Measurements from ENCODE around the gene LOXL3.
A peak's percentile ranks its signal among the peaks of the same experiment; 100 is the strongest.

The LOXL3 gene

DNA sequence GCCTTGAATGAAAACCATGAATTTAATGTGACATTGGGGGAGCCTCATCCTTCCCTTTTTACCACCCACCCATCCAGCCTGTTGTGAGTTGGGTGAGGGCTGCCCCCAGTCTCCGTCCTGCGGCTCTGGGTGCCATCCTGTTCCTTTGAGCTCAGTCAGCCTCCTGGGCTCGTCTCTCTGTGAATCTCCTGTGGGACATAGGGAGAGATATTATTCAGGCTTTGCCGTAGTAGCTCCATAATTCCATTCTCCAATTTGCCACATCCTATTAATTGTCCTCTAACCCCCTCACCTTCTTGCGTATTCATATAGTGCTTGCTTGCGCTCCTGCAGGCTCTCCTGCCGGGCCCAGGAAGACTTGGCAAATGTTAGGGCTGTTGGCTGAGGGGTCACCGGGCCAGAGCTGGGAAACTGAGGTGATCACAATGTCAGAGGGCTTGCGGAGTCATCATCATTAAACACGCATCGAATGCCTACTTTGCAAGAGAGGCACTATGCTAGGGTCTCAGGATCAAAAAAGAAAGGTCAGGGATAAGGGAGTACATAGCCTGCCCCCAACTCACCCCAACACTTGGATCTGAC is 27.0 kb downstream of the LOXL3 start:
- DNase-seq = no peak

DNA sequence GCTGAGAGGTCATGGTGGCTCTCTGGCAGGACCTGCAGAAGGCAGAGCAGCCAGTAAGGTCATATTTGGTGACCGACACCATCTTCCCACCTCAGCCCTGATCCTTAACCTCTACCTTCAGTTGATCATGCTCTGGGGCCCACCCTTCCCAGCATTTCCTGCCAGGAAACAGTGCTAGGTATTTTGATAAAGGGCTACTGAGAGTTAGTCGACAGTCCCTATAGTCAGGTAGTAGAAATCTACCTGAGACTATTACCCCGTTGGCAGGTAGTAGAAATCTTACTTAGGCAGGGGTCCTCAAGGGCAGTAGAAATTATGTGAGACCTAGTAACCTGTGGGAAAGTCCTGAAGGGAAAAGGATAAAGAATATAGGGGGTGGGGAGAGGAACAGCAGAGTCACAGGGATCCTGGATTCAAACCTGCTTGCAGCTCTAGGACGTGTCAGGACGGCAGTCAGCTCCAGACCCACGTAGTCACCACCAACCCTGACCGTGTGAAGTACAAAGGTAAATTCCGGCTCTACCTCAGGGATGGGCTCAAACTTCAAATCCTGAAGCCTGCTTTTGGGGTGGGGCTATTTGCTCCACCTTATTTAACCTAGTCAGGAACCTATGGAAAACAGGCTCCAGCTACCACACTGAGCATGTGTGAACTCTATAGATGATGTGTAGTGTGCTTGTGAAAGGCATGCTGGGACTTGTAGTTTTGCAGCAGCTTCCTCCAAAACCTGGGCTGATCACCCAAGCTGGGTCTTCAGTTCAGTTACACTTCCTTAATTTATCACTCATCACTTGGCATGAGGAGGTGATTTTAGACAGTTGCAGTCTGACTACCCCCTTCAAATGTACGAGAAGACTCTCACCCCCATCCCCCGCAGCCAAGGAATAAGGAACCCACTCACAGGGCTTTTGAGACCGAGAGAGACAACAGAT is 27.8 kb downstream of the LOXL3 start, which contains the start of gene DQX1:
Gene DQX1 (minus strand): TSS at position 515 of the 932 bp plus-strand sequence. CDS start 502 bp downstream, at position 13.
- peak; percentile 42 for DNase-seq

DNA sequence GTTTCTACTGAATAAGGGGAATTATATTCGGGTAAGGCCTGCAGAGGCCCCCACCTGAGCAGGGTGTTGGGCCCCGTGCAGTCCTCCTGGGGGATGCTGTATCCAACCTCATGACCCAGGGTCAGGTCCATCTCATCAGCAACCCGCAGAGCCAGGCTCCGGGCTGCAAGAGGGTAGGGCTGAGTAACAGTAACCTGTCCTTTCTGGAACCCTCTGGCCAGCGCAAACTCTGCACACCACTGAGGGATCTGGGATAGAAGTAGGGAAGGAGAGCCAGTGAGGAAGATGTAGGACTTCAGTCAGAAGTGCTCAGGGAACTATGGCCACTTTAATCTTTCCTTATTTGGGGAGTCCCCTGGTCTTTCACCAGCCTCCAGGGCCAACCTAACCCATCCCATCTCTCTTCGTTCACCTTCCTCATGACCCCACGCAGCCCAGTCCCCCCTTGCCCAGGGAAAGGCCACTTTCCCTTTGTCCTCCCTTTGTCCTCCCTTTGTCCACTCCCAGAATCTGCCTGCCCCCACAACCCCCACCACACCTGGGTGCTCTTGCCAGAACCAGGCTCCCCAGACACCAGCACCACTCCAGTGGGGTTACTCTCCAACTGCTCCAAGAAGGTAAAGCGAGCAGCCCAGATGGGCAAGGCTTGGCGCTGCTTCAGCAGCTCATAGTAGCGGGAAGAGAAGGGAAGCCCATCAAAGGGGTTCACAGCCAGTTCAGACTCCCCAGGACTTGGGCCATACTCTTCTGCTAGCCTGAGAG is 28.6 kb downstream of the LOXL3 start:
- no peak for DNase-seq

DNA sequence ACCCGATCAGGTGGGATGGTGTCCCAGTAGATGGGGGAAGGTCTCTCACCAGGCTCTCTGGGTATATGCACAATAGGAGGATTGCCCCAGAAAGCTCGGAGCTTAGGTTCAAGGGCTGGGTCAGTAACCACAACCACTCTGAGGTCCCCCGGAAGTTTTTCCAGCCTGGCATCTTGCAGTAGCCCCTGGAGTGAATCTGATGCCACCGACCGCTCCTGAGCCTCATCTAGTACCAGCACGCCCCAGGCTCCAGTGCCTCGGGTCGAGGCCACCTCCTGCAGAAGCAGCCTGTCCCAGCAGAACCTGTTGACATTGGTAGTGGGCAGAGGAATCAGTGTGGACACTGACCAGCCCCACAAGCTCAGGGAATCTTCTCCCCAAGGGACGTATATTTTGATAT is 29.7 kb downstream of the LOXL3 start:
- DNase-seq = no peak

DNA sequence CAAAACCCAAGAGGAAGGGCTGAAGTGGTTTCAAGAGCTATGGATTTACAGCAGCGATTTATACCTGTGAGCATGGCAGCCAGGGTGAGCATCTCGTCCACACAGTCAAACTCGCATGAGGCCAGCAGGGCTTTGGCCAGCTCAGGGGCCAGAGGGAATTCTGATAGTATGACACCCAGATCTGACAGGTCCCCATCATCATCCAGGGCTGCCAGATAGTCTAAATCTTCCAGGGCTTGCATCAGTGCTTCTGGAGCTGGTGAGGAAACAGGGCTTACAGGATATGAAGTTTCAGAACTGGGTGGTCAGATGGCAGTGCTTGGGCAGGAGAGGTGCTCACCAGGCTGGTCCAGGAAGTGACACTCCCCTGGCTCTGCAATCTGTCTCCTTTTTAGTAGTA is 31.2 kb downstream of the LOXL3 start:
- no peak for DNase-seq

DNA sequence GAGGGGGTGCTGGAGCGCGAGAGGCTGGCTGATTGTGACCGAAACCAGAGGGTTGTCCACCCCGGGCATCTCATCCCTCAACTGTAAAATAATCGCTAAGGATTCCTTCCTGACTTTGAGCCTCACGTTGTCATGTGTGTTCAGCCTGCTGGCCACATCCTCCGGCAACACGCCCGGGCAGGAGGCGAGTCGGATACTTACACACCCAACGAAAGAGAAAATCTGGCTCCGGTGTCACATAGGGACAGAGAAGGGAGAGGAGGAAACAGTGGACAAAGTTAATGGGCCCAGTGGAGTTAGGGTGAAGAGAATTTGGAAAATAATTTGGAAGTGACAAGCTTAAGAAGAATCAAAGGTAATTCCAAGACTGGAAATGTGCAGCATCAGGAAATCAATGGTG is 37.1 kb downstream of the LOXL3 start:
- DNase-seq = no peak

DNA sequence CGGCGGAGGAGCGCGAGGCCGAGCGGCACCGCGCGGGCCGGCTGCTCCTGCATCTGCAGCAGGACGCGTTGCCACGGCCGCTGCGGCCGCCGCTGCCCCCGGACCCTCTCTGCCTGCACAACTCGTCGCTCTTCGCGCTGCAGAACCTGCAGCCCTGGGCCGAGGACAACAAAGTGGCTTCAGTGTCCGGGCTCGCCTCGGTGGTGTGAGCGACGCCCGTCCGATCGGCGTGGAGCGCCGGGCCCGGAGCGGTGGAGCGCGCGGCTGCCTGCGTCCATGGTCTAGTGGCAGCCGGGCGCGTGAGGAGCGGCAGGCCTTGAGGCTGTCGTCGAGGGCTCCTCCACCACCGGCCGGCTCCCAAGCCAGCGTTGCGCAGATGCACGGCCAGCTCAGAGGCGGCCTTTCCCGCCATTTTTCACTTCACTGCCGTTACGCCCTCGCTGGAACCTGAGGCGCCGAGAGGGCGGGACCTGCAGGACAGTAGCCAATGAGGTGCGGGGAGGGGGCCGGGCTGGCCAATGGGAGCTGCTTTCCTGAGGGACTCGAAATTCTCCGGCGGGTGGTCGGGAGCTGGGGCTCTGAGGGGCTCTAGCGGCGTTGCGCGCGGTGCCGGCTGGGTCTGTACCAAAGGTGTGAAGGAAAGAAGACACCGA is 37.6 kb downstream of the LOXL3 start:
- peak; percentile 67 for DNase-seq

DNA sequence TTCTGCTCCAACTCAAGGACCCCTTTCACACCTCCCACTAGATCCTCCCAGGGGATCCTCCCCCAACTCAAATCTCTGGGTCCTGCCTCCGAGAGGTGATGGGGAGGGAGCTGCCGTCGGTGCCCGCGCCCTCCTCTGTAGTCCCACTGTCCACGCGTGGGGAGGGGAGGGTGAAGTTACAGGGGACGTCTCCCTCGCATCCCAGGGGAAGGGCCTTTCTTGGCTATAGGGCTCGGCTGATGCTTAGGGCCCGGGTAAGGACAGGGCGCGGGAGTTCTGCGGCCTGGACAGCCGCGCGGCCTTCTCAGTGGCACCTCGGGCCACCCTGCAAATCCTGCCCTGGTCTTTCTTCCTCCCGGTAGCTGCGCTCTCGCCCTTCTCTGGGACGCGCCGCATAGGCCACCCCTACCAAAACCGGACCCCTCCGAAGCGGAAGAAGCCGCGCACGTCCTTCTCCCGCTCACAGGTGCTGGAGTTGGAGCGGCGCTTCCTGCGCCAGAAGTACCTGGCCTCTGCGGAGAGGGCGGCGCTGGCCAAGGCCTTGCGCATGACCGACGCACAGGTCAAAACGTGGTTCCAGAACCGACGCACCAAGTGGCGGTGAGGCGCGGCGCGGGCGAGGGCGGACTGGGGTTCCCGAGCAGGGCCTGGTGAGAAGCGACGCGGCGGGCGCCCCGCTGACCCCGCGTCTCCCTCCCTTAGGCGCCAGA is 38.3 kb downstream of the LOXL3 start:
- DNase-seq = no peak

DNA sequence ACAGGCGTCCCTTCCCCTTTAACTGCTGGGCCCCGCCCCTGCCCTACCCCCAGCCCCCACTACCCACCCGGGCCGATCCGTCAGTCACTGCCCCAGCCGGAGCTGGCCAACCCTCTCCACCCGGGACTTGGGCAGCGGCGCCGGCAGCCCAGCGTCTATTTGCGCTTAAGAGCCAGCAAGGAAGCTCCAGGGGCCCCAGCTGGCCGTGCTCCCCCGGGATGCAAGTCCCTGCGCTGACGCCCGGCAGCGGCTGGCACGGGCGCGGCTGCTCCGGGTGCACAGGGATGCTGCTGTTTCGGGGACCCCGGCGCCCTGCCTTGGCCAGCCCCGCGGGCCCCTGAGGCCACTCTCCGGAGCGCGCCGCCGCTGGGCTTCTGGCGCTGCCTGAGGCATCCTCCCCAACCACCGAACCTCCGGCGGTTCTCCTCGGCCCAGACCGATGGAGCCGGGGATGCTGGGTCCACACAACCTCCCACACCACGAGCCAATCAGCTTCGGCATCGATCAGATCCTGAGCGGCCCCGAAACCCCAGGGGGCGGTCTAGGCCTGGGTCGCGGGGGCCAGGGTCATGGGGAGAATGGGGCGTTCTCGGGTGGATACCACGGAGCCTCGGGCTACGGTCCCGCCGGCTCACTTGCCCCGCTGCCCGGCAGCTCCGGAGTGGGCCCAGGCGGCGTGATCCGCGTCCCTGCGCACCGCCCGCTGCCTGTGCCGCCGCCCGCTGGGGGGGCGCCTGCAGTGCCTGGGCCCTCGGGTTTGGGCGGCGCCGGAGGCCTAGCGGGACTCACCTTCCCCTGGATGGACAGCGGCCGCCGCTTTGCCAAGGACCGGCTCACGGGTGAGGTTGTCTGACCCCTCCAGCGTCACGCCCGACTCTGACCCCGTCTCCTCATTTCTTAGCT is 39.1 kb downstream of the LOXL3 start, which contains the start of gene TLX2:
Gene TLX2 (plus strand): TSS at position 83 of the 903 bp plus-strand sequence. CDS start 357 bp downstream, at position 440.
- DNase-seq = no peak

DNA sequence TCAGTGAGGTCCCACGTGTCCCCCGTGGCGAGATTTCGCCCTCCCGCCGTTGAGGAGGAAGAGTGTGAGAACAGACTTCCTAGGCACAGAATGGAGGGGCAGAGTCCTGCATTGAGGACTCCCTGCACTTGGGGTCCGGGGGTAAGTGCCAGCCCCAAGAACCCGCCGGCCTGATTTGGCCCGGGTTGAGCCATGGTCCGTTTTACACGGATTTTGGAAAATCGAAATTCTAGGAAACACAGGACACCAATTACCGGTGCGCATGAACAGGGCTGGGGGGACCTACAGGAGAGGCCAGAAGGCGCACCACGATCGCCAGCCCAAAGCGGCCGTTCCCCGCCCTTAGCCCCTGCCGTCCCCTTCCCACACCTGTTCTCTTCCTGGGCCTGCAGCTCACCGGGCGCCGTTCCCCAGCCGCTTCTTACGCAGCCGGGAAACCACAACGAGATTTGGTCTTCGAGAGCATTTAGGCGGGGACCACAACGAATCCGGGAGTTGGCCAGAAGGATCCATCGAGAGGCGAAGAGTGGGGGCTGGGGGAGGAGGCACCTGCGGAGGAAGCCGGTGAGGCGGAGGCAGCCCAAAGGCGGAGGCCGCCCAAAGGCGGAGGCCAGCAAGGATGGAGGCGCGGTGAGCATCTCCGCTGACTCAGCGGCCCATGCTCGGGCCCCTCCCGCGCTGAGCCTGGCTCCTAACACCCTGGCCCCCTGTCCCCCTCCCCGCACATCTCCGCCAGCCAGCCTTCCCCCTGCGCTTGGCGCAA is 40.0 kb downstream of the LOXL3 start:
- no peak for DNase-seq

DNA sequence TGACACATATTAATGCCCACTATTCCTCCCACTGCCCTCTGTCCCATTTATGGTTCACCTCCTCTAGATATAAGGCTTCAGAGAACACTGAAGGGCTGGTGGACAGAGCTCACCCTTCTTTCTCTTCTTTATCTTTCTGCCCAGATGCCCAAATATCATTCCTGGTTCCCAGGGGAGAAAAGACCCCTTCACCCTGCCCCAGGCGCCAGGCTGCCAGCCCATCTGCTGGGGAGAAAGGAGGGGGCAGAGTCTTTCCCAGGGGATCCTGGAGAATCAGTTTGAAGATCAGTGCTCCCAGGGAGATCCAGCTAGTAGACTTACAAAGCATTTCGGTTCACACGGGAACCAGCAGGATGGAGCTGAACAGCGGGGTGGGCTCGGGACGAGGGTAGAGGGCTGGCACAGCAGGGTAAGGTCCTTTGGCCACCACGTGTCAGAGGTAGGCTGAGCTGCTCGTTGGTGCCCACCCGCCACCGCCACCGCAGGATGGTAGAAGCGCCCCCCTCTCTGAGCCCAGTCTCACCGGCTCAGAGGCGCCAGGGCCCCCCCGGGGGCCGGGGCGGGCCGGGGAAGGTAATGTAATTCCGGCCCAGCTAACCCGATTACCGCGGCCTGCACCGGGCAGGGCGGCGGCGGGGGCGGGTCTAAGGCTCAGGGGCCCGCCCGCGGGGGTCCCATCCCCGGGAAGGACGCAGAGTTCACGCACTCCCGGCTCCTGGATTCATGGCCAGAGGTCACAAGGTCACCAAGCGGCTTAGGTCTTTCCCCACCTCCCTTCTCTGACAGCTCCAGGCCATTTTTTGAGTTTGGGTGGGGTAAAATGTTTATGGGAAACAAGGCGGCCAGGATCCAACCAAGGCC is 40.8 kb downstream of the LOXL3 start:
- no peak for DNase-seq

DNA sequence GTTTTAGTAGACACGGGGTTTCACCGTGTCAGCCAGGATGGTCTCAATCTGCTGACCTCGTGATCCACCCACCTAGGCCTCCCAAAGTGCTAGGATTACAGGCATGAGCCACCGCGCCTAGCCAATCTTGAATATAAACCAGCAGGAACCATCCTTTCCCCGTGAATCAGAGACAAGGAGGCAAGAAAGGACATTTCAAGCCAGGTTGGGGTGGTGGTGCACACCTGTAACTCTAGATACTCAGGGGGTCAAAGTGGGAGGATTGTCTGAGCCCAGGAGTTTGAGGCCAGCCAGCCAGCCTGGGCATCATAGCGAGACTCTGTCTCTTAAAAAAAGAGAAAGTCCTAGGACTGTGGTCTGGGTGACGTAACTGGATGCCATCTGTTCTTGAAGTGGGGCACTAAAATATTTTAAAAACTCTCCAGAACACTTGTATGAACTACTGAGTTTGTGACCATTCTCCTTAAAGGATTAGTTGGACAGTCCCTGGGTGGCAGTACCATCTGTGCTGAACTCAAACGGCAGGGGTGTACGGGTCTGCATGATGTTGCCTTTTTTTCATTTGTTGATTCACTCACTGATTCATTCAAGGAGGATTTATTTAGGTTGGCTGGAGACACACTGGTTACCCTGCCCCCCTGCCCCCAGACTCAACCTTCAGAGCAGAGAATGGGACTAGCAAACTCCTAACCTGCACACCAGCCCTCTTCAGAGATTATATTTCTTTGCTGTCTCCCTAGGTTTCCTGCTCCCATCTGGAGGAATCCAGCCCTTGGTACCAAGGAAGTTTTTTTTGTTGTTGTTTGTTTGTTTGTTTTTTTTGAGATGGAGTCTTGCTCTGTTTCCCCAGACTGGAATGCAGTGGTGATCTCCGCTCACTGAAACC is 42.4 kb downstream of the LOXL3 start:
- peak; percentile 47 for DNase-seq

DNA sequence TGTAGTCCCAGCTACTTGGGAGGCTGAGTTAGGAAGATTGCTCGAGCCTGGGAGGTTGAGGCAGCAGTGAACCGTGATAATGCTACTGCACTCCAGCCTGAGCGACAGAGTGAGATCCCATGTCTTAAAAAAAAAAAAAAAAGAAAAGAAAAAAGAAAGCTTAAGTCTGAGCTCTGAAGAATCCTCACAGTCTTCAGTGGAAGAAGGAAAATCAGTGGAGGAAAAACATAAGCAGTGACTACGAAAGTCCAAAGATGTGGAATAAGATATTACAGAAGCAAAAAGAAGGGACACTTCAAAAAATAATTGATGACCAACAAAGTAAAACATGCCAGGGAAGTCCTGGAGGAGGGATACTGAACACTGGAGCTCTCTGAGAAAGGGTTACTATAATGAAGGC is 43.5 kb downstream of the LOXL3 start:
- no peak for DNase-seq

DNA sequence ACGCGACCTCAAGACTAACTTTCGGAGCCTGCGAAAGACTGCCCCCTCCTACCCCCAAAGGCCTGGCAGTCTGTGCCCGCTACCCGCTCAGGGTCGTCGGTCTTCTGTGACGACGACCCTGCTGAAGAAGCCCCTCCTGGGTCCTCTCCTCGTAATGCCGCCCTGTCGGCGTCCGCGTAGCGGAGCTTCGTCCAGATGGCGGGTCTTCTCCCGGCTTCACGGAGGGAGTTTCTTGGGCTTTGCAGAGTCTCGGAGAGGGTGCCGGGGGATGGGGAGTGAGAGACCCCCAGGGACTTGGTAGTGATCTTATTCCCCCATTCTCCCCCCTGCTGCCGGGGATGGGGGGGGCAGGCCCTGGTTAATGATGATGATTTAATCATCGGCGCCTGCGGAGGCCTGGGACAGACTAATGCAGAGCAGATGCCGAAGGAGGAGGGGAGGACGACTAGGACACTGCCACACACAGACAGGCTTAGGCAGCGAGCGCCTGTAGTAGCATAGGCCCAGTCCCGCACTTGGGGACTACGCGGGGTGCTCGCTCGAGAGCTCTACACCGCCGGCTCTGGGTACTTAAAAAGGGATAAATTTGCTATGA is 45.7 kb downstream of the LOXL3 start:
- peak; percentile 94 for DNase-seq

DNA sequence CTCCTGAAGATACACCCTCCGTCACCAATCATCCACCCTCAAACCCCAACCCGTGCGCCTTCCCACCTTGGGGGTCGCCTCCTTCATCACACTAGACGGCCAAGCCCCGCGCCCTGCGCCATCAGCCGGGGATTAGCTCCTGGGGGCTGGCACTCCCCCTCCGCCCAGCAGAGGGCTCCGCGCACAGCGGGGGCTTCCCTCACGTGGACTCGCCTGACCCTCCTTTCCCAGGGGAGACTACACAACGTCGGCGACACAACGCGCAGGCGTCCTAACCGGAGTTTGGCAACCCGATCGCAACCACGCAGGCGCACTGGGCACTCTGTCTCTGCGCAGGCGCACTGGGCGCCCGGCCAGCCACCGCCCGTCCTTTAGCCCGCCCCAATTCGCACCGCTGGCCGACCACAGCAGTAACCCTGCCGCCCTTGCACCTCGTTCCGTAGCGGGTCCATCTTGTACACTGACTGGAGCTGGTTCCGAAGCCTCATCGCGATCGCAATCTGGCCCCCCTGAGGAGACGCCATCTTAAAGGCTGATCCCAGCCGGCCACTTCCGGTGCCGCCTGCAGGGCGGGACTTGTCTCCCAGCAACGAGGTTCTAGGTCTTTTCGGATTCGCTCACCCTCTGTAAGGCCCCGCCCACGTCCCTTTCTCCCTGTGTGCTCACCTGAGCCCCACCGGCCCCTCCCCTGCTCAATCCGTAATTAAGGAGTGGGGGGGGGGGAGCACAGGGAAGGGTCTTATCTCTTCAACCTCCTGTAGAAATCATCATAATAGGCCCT is 46.4 kb downstream of the LOXL3 start, which contains the start of gene PCGF1:
Gene PCGF1 (minus strand): TSS at position 551 of the 781 bp plus-strand sequence. CDS start 27 bp downstream, at position 524.
- DNase-seq = peak; percentile 99

DNA sequence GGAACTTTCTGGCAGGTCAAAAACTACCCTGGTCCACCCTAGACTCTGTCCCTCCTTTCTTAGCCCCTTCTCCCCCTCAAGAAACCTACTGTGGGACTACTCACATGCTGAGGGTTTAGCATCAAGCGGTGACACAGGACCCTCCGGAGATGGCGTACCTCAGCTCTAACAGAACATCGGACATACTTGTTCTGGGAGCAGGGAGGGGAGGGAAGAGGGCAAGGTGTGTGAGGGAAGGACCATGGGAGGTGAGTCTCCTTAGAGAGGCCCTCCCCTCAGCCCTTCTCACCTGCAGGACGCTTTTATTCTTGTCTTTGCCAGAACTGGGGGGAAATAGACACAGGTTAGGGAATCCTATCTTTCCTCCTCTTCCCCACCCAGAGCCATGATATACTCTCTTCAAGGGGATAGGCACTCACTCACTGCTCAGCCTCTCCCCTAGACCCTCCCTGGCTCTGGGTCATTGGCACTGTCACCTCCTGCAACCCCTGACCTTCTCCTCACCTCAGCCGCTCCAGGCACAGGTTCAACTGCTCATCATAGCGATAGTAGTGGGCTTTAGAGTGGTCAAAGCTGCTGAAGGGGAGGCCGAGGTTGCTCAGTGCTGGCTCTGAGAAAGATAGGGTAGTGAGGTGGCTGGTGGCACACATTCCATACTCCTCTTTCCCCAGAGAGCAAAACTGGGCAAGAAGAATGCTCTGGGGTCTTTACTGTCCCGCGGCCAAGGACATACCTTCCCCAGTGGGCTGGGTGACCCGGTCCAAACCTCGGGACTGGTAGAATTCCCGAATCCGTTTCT is 48.1 kb downstream of the LOXL3 start:
- no peak for DNase-seq

Measured in fibroblast of skin of right biceps (primary cell).